Esophagus muscularis mucosa (tissue), 4 donors: Measurements from ENCODE around the gene ARHGEF7.

Source experiments
- EP300 ChIP-seq: sonication (generic); formaldehyde crosslinking; IDR thresholded peaks from one replicate; pipeline ENCODE4 v1.6.1; 2017; ENCODE audit warnings: antibody characterized with exemption
- POLR2A ChIP-seq: fragments of 450-650 bp; IDR thresholded peaks from one replicate; pipeline ENCODE4 v1.6.1; 2017; ENCODE audit warnings: antibody characterized with exemption, moderate library complexity, mild to moderate bottlenecking, low read depth
- POLR2AphosphoS5 ChIP-seq, 2 donors: sonication (generic); formaldehyde crosslinking; IDR thresholded peaks; one replicate each; pipeline ENCODE4 v1.6.1; 2017; ENCODE audit warnings: antibody characterized with exemption in 2 of 2
- TF ChIP-seq, protein P1 (sequence below), 3 experiments: fragments of 200-600 bp in 2 of 3; fragments of 450-650 bp in 1 of 3; sonication (generic) in 2 of 3; IDR thresholded peaks; one replicate each; pipeline ENCODE4 v1.5.1; 2017 to 2019; ENCODE audit warnings: antibody characterized with exemption in 3 of 3, mild to moderate bottlenecking in 2 of 3, moderate library complexity in 1 of 3

DNA sequence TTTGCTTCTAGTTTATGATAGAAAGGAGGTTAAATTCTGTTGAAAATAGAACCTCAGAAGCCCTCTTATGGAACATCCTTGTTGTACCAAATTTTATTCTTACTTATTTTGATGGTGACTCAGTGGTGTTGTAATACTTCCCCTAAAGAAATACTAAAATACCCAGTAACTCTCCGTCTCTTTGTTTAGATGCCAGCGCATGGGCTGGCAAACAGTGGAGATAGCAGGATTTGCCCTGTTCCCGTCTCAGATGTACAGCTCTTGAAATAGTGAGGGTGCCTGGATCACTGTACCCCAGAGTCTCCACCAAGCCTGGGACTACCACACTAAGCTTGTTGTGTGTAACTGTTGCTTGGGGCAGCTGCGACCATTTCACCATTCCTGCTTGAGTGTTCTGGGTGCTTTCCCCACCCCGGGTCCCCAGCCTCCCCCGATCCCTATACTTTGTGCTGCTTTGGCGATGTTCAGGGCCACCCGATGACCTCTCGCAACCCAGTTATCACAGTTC, 138.3 kb downstream of the ARHGEF7 start:
- TF ChIP-seq POLR2AphosphoS5 (IDR thresholded peaks at IDR 0.05) (no peak), EP300 (no peak), POLR2A (no peak)
- TF ChIP-seq, protein P1, sequence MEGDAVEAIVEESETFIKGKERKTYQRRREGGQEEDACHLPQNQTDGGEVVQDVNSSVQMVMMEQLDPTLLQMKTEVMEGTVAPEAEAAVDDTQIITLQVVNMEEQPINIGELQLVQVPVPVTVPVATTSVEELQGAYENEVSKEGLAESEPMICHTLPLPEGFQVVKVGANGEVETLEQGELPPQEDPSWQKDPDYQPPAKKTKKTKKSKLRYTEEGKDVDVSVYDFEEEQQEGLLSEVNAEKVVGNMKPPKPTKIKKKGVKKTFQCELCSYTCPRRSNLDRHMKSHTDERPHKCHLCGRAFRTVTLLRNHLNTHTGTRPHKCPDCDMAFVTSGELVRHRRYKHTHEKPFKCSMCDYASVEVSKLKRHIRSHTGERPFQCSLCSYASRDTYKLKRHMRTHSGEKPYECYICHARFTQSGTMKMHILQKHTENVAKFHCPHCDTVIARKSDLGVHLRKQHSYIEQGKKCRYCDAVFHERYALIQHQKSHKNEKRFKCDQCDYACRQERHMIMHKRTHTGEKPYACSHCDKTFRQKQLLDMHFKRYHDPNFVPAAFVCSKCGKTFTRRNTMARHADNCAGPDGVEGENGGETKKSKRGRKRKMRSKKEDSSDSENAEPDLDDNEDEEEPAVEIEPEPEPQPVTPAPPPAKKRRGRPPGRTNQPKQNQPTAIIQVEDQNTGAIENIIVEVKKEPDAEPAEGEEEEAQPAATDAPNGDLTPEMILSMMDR (IDR thresholded peaks at IDR 0.05): no peak
